ENCODE data around the gene GNAI3.

GNAI3 gene

DNA sequence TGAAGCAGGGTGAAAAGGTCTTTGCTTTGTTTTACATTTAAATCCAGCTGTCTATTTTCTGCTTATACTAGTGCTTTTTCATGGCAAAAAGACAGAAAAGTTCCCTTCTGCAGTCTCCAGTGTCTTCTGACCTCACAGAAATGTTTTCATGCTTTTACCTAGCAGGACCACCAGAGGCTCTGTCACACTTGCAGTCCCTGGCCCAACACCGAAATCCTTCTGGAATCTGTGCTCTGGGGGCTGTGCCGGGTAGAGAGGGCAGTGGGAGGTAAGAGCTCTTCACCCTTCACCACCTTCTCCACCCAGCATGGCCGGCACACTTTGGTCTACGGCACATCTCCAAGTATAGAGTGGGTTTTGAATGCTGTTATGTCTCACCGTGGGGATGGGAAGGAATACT lies 50.2 kb downstream of the GNAI3 start:
- no peak for DNase-seq (ENCODE audit: low read depth in 2 of 2)

GRCh38 chr1:109603229-109603628 lies 54.8 kb downstream of the GNAI3 start:
- DNase-seq (ENCODE audit: low read depth in 2 of 2) = no peak

DNA sequence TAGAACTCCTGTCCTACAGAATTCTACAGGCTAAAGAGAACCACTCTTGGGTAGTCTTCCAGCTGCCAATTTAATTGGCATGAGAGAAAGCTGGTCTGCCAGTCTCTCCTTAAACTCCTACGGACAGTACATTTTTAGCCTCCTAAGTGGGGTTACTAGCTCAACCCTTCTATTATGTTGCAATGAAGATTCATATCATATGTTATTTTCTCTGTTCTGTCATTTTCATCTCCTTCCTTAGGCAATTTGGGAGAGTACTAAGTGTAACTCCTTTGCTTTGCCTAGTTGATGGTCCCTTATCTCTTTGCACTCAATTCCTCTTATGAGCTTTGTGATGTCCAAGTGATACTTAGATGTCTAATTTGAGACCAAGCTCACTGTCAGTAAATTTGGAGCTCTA lies 57.0 kb downstream of the GNAI3 start:
- DNase-seq (ENCODE audit: low read depth in 2 of 2) = no peak

GRCh38 chr1:109609881-109610280 lies 61.5 kb downstream of the GNAI3 start:
- DNase-seq (ENCODE audit: low read depth in 2 of 2) = no peak

- DNase-seq (ENCODE audit: low read depth in 2 of 2) = no peak
Observed at GRCh38 chr1:109610609-109611307, 62.3 kb downstream of the GNAI3 start.

- DNase-seq (ENCODE audit: low read depth in 2 of 2) = no peak
Observed at GRCh38 chr1:109611308-109611990, 63.0 kb downstream of the GNAI3 start.

DNA sequence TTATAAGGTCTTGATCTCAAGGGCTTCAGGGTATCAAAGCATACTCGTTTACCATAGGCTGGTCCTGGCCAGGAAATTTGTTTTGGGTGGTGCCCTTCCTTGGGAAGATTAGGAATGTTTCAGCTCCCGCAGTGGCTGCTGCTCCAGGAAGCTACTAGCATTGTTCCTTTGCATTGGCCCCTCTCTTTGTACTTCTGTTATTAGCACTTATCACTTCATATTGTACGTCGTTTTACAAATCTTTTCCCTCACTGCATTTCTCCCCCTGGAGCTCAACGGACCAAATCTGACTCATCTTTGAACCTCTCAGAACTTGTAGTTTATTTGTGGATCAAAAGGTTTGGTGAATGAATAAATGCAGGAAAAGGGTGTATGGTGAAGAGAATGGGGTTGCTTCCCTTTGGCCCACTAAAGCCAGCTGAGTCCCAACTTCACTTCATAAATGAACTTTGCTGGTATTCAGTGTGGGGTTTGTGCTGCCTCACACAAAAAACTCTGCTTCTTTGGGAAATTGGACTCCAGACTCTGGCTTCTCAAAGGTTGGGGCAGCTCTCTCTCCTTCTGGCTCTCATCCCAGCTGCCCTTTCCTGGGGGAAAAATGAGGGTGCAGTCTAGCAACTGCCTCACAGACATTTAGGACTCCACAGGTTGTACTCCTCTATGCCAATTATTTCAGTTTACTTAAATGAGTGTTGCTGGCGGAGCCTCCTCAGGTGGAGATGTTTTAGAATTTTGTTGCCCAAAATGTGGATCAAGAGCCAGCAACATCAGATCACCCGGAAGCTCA lies 65.1 kb downstream of the GNAI3 start:
- DNase-seq (ENCODE audit: low read depth in 2 of 2) = no peak

DNA sequence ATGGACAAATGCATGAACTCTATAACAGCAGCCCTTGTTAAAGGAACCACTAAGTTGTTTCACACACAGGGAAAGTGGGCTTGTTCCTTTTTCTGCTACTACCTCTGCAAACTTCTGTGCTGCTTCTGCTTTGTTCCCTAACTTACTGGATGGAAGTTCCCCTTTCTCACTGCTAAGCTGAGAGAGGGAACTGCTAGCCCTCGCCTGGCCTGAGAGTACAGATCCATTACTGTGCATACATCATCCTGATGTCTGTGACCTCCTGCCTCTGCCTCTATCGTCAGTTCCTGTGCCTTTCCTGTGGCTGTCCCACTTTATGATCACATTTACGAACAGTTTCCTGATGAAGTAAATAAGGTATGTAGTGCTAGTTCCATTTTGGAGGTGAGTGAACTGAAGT lies 67.5 kb downstream of the GNAI3 start:
- no peak for DNase-seq (ENCODE audit: low read depth in 2 of 2)

DNA sequence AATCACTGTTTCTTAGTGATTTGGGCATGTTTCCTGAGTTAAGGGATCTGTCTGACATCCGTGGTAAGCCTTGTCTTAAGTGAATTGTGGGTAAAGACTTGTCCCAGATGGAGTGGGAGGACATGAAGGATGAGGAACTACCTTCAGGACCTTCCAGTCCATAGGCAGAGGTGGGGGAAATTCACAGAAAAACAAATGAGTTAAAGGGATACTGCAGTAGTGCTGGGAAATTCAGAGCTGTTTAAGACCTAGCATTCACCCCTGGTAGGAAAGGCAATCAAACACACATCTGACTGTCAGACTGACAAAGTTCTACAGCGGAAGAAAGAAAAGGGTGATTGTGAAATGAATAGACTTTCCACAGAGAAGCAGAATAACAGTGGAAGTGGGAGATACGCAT lies 68.0 kb downstream of the GNAI3 start:
- DNase-seq (ENCODE audit: low read depth in 2 of 2) = no peak

DNA sequence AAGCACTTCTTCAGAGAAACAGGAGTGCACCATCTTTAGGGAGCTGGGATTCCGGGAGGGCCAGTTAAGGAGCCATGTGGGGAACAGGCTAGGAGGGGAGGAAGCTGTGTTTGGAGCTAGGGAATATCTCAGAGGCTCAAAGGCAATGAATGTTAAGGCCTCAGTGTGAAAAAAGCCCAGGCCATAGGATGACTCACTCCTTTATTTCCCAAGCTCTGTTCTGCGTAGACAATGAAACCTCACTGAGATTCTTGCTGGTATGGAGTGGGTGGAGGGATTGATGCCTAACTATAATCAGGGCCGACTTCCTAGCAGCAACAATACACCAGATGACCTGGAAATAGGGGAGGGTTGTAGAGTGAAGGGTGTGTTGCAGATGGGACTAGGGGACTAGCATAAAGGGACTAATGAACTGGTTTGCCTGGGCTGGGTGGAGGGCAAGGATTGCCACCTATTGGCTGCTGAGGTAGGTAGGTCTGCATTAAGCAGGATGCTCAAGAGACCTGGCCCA lies 68.9 kb downstream of the GNAI3 start:
- no peak for DNase-seq (ENCODE audit: low read depth in 2 of 2)

DNA sequence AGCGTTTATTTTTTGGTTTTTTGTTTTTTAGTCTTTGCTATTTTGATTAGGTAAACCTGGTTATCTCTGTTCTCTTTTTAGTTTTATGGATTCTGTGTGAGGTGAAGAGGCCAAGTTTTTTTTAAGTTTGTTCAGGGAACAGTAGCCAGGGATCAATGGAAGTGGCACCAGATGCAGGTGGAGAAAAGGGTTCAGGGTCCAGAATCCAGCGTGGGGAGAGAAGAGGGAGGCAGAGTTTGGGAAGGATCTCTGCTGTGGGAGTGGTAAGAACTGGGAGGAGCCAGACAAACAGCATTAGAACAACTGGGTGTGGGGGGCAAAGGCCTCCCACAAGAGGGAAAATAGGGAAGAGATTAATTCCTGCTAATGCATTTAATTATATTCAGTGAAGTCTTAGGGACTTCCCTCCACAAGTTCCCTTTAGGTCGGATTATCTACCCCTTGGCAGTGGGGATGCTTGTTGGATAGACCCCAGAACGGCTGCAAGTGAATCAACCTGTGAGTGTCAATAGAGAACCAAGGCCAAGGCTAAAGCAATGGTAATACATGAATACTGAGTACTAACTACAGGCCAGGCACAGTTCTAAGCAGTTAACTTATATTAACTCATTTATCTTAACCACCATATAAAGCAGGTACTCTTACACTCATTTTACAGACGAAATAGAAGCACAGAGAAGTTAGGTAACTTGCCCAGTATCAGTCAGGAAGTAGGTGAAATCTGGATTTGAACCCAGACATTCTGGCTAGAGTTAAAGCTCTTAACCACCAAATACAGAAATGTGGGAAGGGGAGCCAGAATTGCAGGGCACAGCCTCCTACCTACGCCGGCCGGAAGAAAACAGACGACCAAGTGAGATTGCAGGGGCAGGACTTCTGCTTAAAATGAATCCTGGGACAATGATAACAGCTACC lies 70.5 kb downstream of the GNAI3 start:
- no peak for DNase-seq (ENCODE audit: low read depth in 2 of 2)

GRCh38 chr1:109619576-109620400 lies 71.4 kb downstream of the GNAI3 start, which contains the start of the genes AMPD2 and GNAT2:
TSS of gene AMPD2 (plus strand) at chr1:109619837. CDS start at chr1:109621176, 1,339 bp downstream.
TSS of gene GNAT2 (minus strand) at chr1:109619616. CDS start at chr1:109612870, 6,746 bp downstream.
- DNase-seq (ENCODE audit: low read depth in 2 of 2) = peak; percentile 50 to 67

- DNase-seq (ENCODE audit: low read depth in 2 of 2) = no peak
Observed at GRCh38 chr1:109620401-109620791, 72.0 kb downstream of the GNAI3 start.

DNA sequence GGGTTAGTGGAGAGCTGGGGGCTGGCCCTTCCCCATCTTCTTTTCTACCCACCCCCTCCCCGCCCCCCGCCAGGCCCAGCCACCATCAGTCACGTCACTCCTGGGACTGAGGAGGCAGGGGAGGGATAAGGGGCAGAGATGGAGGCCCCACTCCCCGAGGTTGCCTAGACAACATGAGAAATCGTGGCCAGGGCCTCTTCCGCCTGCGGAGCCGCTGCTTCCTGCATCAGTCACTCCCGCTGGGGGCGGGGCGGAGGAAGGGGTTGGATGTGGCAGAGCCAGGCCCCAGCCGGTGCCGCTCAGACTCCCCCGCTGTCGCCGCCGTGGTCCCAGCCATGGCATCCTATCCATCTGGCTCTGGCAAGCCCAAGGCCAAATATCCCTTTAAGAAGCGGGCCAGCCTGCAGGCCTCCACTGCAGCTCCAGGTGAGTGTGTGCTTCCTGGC lies 72.4 kb downstream of the GNAI3 start:
- peak; percentile 93 to 98 for DNase-seq (ENCODE audit: low read depth in 2 of 2)

DNA sequence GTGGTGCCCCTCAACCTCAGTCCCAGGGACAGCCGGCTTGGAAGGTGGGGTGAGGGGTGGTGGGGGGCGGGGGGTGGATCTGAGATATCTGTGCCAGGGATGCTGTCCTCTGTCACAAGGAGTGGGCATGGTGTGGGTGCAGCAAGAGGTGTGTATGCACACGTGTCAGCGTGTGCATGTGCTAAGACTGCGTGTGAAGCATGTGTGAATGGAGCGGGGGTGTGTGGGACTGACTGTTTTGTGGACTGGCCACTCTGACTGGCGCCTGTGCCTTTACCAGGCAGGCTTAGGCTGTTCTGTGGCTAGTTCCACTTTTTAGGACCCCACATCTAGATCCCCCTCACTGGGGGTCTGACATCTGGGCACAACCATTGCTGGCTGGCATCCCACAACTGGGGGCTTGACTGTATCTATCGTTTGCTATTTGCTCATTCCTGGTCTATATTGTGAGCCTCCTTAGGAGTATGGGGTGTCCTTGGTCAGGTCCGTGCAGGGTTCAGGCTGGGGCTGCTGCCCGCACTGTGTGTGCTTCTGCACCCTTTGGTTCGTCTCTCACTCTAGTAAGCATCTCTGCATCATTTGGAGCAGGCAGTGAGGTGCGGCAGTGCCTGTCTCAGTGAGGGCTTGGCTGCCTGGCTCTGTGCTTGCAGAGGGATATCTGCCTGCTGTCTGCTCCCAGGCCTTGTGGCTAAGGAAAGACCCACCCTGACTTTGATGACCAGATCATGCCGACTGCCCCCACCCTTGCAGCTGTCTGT lies 73.1 kb downstream of the GNAI3 start:
- DNase-seq (ENCODE audit: low read depth in 2 of 2) = no peak

- no peak for DNase-seq (ENCODE audit: low read depth in 2 of 2)
Observed at GRCh38 chr1:109622137-109622892, 73.9 kb downstream of the GNAI3 start.

DNA sequence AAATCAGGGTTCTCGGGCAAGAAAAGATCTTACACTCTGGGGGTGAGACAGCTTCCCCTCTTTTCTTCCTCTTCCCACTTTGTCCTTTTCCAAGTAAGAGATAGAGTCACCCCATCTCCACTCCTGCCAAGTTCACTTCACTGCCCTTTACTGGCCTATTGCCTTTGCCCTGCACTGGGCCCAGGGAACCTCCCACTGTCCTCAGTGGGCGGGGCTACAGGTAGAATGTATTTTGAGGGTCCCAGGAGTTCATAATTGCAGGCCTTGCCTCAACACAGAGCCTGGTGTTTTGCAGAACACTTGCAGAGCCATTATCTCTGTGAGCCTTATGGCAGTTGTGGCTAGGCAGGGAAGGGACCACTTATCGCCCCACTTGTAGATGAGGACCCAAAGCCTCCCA lies 74.5 kb downstream of the GNAI3 start:
- DNase-seq (ENCODE audit: low read depth in 2 of 2) = no peak

GRCh38 chr1:109623601-109624161 lies 75.3 kb downstream of the GNAI3 start:
- no peak for DNase-seq (ENCODE audit: low read depth in 2 of 2)

All from stimulated activated CD4-positive, alpha-beta T cell treated with anti-CD3 and anti-CD28 coated beads, Interleukin-15, amount 100 ng/mL, for 48 hours (primary cell).